Uterus (tissue), 4 donors: ENCODE results near the gene NRXN2. TPM values are rescaled to one million over a fixed set of nuclear protein-coding genes. Genes with fewer than 3 reads are reported as not detected.

ENCODE experiments used
- DNase-seq, 2 donors: peaks; one replicate each; pipeline ENCODE4 v3.0.0-alpha.2; 2019 to 2020
- H3K27ac ChIP-seq, 2 donors: fragments of 200-600 bp; sonication (generic); 1 replicate in 1 of 2; 2 replicates in 1 of 2; pipeline ENCODE4 v1.5.1; 2016 to 2018
- H3K27me3 ChIP-seq, 2 donors: fragments of 200-600 bp; sonication (generic); one replicate each; pipeline ENCODE4 v1.5.1; 2018 to 2019; ENCODE audit warnings: control low read depth in 1 of 2
- H3K36me3 ChIP-seq, 2 donors: fragments of 200-600 bp; sonication (generic); one replicate each; pipeline ENCODE4 v1.5.1; 2019; ENCODE audit warnings: control low read depth in 1 of 2
- H3K4me1 ChIP-seq, 2 donors: fragments of 200-600 bp; sonication (generic); one replicate each; pipeline ENCODE4 v1.5.1; 2018 to 2019; ENCODE audit warnings: control low read depth in 1 of 2
- H3K4me3 ChIP-seq, 2 donors: fragments of 200-600 bp; sonication (generic); 1 replicate in 1 of 2; 2 replicates in 1 of 2; pipeline ENCODE4 v1.5.1; 2018 to 2019; ENCODE audit warnings: mild to moderate bottlenecking in 1 of 2
- H3K9me3 ChIP-seq, 2 donors: fragments of 200-600 bp; sonication (generic); one replicate each; pipeline ENCODE4 v1.5.1; 2019; ENCODE audit warnings: control low read depth in 1 of 2
- CTCF ChIP-seq, 4 experiments: fragments of 200-600 bp in 2 of 4; fragments of 450-650 bp in 2 of 4; sonication (generic) in 2 of 4; IDR thresholded peaks; one replicate each; pipeline ENCODE4 v1.5.1; 2016 to 2019; ENCODE audit warnings: antibody characterized with exemption in 4 of 4, mild to moderate bottlenecking in 2 of 4, moderate library complexity in 1 of 4
- POLR2A ChIP-seq, 2 donors: fragments of 450-650 bp; IDR thresholded peaks; one replicate each; pipeline ENCODE4 v1.6.1; 2016; ENCODE audit warnings: antibody characterized with exemption in 2 of 2, mild to moderate bottlenecking in 1 of 2, moderate library complexity in 1 of 2
- intact Hi-C: fragments of 100-400 bp; cut with DNase I; formaldehyde crosslinking; loops from one replicate; pipeline ENCODE4 v1.15.1; 2023; ENCODE audit warnings: low total_unique reads
- total RNA-seq, 4 donors: library from RNA; depleted of rRNA in 3 of 4; stranded (reverse); fragments of >200 nt in 3 of 4; gene quantifications; one replicate each; pipeline versions ENCODE4 v1.1.0 to v1.2.4, GENCODE V29; 2014 to 2023
- donor health status: DM: yes; HTN: yes; CAD: no.

The NRXN2 gene
- total RNA-seq, 4 donors from 2014 or later = 0.88 to 48.4 (median 12.6) TPM

- intact Hi-C loops = no loop called here
- no peaks in the 10 kb centered on the region for H3K36me3 ChIP-seq
- no peaks in the 10 kb centered on the region for H3K4me1 ChIP-seq
- H3K27me3 ChIP-seq = no peaks in the 10 kb centered on the region
- no peak overlapping the region for H3K27ac ChIP-seq
- TF ChIP-seq POLR2A (IDR thresholded peaks at IDR 0.05) (no peak), CTCF (IDR thresholded peaks at IDR 0.05) (no peak)
- H3K9me3 ChIP-seq = no peaks in the 10 kb centered on the region
- no peak overlapping the region for H3K4me3 ChIP-seq
- no peak for DNase-seq
Observed at GRCh38 chr11:64631675-64632074, 91.3 kb downstream of the NRXN2 start.

GRCh38 chr11:64629796-64630562 is 93.0 kb downstream of the NRXN2 start:
- peak; percentile 47 to 62 for DNase-seq
- Histone ChIP-seq H3K4me3 (no peak overlapping the region), H3K9me3 (no peaks in the 10 kb centered on the region)

GRCh38 chr11:64629103-64629502 is 93.9 kb downstream of the NRXN2 start:
- no peak for DNase-seq
- TF ChIP-seq CTCF (IDR thresholded peaks at IDR 0.05) (no peak), POLR2A (IDR thresholded peaks at IDR 0.05) (no peak)
- Histone ChIP-seq H3K9me3 (no peaks in the 10 kb centered on the region), H3K4me1 (no peaks in the 10 kb centered on the region), H3K4me3 (no peak overlapping the region), H3K27me3 (no peaks in the 10 kb centered on the region), H3K27ac (peak overlapping the region in 1 of 2 donors; percentile 27), H3K36me3 (no peaks in the 10 kb centered on the region)
- intact Hi-C loops = no loop called here

More at GRCh38 chr11:64629796-64630562, 93.0 kb downstream of the NRXN2 start:
- Histone ChIP-seq H3K36me3 (no peaks in the 10 kb centered on the region), H3K4me1 (no peaks in the 10 kb centered on the region), H3K27ac (peak overlapping the region in 1 of 2 donors; percentile 27), H3K27me3 (no peaks in the 10 kb centered on the region)
- intact Hi-C loops = no loop called here
- TF ChIP-seq POLR2A (IDR thresholded peaks at IDR 0.05) (no peak), CTCF (IDR thresholded peaks at IDR 0.05) (peak in 1 of 4 experiments; percentile 25)

- intact Hi-C loops = no loop called here
- Histone ChIP-seq H3K36me3 (no peaks in the 10 kb centered on the region), H3K27me3 (no peaks in the 10 kb centered on the region), H3K4me3 (no peak overlapping the region), H3K4me1 (no peaks in the 10 kb centered on the region), H3K9me3 (no peaks in the 10 kb centered on the region), H3K27ac (no peak overlapping the region)
- DNase-seq = no peak
- no peak for TF ChIP-seq CTCF (IDR thresholded peaks at IDR 0.05)
- no peak for TF ChIP-seq POLR2A (IDR thresholded peaks at IDR 0.05)
Observed at GRCh38 chr11:64628596-64628995, 94.4 kb downstream of the NRXN2 start.

GRCh38 chr11:64627371-64627770 is 95.6 kb downstream of the NRXN2 start:
- TF ChIP-seq CTCF (IDR thresholded peaks at IDR 0.05) (no peak), POLR2A (IDR thresholded peaks at IDR 0.05) (no peak)
- Histone ChIP-seq H3K36me3 (no peaks in the 10 kb centered on the region), H3K4me1 (no peaks in the 10 kb centered on the region), H3K27ac (no peak overlapping the region), H3K4me3 (no peak overlapping the region), H3K27me3 (no peaks in the 10 kb centered on the region), H3K9me3 (no peaks in the 10 kb centered on the region)
- intact Hi-C loops = no loop called here
- no peak for DNase-seq
